GM10266 (cell line): ENCODE data around the gene CELF5.
"Not testable (repeated sequence)": the region's sequence is repeated elsewhere in the genome, so short reads cannot be mapped to it uniquely, and the experiment has no call there.

Source experiments
- DNase-seq: peaks from one replicate; pipeline ENCODE4 v3.0.0; 2012; ENCODE audit errors: extremely low spot score
- CTCF ChIP-seq: IDR thresholded peaks from 2 replicates; pipeline ENCODE4 v1.5.1; 2012; ENCODE audit warnings: mild to moderate bottlenecking, low read depth; ENCODE audit not compliant: control insufficient read depth, insufficient read depth; ENCODE audit errors: missing control alignments

CELF5 gene

GRCh38 chr19:3287814-3288213, 63.4 kb downstream of the CELF5 start:
- TF ChIP-seq CTCF = no peak
- no peak for DNase-seq

GRCh38 chr19:3288437-3288836, 64.0 kb downstream of the CELF5 start:
- not testable (repeated sequence) for DNase-seq

GRCh38 chr19:3289971-3290569, 65.6 kb downstream of the CELF5 start:
- TF ChIP-seq CTCF = no peak
- no peak for DNase-seq

GRCh38 chr19:3290858-3291257, 66.4 kb downstream of the CELF5 start:
- not testable (repeated sequence) for DNase-seq

GRCh38 chr19:3291644-3292043, 67.2 kb downstream of the CELF5 start:
- no peak for TF ChIP-seq CTCF
- DNase-seq = no peak

GRCh38 chr19:3292958-3293529, 68.6 kb downstream of the CELF5 start:
- DNase-seq = no peak
- no peak for TF ChIP-seq CTCF

- no peak for TF ChIP-seq CTCF
- DNase-seq = no peak
Measured at GRCh38 chr19:3293560-3293959, 69.1 kb downstream of the CELF5 start.

- no peak for TF ChIP-seq CTCF
- DNase-seq = no peak
Measured at GRCh38 chr19:3294080-3294850, 69.8 kb downstream of the CELF5 start.
